ENCODE data around the gene CXCL10.
A peak's percentile ranks its signal among the peaks of the same experiment; 100 is the strongest.

The CXCL10 gene

DNA sequence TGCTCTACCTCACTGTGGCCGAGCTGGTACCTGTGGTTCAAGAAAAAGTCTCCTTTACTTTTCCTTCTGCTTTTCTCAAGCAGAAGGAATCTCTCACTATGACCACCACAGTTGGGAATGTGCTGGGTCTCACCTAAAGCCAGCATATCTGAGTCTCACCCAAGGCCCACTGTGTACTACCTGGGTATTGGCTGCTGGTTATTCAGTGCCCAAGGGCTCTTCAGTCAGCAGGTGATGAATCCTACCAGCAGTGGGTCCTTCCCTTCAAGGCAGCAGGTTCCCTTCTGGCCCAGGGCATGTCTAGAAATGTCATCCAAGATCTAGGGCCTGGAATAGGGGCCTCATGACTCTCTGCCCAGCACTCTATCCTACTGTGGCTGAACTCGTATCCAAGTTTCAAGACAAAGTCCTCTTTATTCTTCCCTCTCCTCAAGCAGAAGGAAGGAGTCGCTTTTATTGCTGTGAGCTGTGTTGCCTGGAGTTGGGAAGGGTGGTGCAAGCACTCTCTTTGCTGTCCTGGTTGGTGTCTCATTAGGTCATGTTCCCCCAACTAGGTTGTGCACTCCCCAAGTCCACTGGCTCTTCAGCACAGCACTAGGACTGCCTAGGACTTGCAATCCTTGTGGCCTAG, 6.1 kb downstream of the CXCL10 start:
- no peaks in the 10 kb centered on the region for H3K36me3 ChIP-seq (ENCODE audit: control insufficient read depth, insufficient read depth, low read length)
- TF ChIP-seq, protein P1, sequence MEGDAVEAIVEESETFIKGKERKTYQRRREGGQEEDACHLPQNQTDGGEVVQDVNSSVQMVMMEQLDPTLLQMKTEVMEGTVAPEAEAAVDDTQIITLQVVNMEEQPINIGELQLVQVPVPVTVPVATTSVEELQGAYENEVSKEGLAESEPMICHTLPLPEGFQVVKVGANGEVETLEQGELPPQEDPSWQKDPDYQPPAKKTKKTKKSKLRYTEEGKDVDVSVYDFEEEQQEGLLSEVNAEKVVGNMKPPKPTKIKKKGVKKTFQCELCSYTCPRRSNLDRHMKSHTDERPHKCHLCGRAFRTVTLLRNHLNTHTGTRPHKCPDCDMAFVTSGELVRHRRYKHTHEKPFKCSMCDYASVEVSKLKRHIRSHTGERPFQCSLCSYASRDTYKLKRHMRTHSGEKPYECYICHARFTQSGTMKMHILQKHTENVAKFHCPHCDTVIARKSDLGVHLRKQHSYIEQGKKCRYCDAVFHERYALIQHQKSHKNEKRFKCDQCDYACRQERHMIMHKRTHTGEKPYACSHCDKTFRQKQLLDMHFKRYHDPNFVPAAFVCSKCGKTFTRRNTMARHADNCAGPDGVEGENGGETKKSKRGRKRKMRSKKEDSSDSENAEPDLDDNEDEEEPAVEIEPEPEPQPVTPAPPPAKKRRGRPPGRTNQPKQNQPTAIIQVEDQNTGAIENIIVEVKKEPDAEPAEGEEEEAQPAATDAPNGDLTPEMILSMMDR (IDR thresholded peaks at IDR 0.05; ENCODE audit: insufficient read depth, low read length, poor library complexity, severe bottlenecking): no peak
- H3K27me3 ChIP-seq (replicated peaks; ENCODE audit: control insufficient read depth, insufficient read depth, low read length): no peaks in the 10 kb centered on the region
- DNase-seq (ENCODE audit: extremely low read depth, insufficient read length): no peak
- H3K4me3 ChIP-seq (replicated peaks; ENCODE audit: low read depth, low read length): no peak overlapping the region

DNA sequence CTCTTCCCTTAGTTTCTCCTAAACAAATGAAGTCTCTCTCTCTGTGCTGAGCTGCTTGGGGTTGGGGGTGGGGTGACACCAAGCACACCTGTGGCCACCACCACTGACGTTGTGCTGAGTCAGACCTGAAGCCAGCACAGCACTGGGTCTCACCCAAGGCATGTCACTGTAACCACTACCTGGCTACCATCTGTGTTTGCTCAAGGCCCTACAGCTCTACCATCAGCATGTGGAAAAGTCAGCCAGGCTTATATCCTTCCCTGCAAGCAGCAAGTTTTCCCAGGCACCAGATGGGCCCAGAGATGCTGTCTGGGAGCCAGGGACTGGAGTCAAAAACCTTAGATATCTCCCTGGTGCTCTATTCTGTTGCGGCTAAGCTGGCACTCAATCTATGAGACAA, 6.9 kb downstream of the CXCL10 start:
- Histone ChIP-seq H3K36me3 (ENCODE audit: control insufficient read depth, insufficient read depth, low read length) (no peaks in the 10 kb centered on the region), H3K4me3 (replicated peaks; ENCODE audit: low read depth, low read length) (no peak overlapping the region), H3K27me3 (replicated peaks; ENCODE audit: control insufficient read depth, insufficient read depth, low read length) (no peaks in the 10 kb centered on the region)
- DNase-seq (ENCODE audit: extremely low read depth, insufficient read length): peak; percentile 73
- TF ChIP-seq, protein P1 (IDR thresholded peaks at IDR 0.05; ENCODE audit: insufficient read depth, low read length, poor library complexity, severe bottlenecking): no peak

DNA sequence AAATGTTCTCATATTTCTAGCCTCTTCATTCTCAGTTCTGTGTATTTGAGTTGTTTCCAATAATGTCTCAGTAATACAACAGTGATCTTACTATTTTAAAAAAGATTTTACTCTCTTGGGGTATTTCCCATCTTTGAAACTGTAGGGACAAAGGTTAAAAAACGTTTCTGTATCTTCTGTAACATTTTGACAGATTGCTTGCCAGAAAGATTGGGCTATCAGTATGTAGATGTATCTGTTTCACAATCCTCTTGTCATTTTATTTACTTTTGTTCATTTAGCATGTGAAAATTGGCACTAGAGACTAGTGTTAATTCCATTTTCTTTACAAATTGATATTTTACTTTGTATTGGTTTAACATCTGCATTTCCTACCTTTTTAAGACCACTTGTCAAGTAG, 9.8 kb downstream of the CXCL10 start:
- Histone ChIP-seq H3K27me3 (replicated peaks; ENCODE audit: control insufficient read depth, insufficient read depth, low read length) (no peaks in the 10 kb centered on the region), H3K4me3 (replicated peaks; ENCODE audit: low read depth, low read length) (no peak overlapping the region), H3K36me3 (ENCODE audit: control insufficient read depth, insufficient read depth, low read length) (no peaks in the 10 kb centered on the region)
- TF ChIP-seq, protein P1 (IDR thresholded peaks at IDR 0.05; ENCODE audit: insufficient read depth, low read length, poor library complexity, severe bottlenecking): no peak
- no peak for DNase-seq (ENCODE audit: extremely low read depth, insufficient read length)

DNA sequence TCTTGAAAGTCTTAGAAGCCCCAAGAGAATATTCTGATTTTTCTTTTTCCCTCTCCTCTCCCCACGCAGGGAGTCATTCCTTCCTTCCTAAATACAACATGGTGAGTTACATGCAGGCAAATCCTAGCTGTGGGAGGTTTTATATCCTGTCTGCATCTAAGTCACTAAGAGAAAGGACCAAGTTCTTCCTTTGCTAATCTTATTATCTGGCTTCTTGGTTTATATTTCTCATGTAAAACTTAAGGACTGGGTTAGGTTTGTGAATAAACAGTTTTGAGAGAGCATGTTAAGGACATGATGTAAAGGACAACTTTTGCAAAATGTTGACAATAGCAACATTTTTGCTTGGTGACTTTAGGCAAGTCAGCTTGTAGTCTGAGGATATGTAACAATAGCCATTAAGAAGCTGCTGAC, 10.9 kb downstream of the CXCL10 start:
- TF ChIP-seq, protein P1 (IDR thresholded peaks at IDR 0.05; ENCODE audit: insufficient read depth, low read length, poor library complexity, severe bottlenecking): no peak
- H3K36me3 ChIP-seq (ENCODE audit: control insufficient read depth, insufficient read depth, low read length): no peaks in the 10 kb centered on the region
- no peak for DNase-seq (ENCODE audit: extremely low read depth, insufficient read length)
- no peak overlapping the region for H3K4me3 ChIP-seq (replicated peaks; ENCODE audit: low read depth, low read length)
- no peaks in the 10 kb centered on the region for H3K27me3 ChIP-seq (replicated peaks; ENCODE audit: control insufficient read depth, insufficient read depth, low read length)

DNA sequence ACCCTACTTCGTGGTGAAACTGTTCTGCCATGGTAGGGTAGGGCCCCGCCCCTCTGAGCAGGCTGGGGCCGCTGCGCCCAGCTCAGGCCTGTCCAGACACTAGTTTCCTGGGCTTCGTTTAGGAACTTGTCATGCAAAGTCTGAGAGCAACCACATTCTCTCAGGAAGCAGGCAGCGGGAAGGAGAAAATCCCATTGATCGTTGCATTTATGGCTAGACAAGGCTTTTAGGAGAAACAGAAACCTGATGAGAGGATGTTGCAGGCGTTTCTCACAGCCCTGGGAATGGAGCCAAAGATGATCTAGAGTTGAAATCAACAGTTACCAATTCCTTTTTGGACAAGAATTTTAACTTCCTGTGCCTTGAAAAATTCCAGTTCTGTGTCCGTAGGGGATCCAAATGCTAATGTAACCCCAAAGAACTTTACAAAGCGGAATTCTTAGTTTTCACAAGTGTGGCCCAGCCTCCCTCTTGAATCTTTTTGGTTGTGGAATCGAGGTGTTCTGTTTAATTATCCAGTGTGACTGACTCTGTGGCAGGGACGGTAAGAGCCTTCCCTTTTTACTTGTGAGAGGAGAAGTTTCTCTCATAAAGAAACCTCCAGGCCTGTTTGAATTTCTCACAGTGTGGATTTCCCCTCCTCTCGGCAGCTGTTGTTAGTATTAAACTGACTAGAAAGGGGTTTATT, 11.5 kb downstream of the CXCL10 start:
- peak; percentile 59 for DNase-seq (ENCODE audit: extremely low read depth, insufficient read length)

More for the DNA sequence above, 11.5 kb downstream of the CXCL10 start:
- H3K36me3 ChIP-seq (ENCODE audit: control insufficient read depth, insufficient read depth, low read length): no peaks in the 10 kb centered on the region
- H3K4me3 ChIP-seq (replicated peaks; ENCODE audit: low read depth, low read length): no peak overlapping the region; the same call in 1 of the 2 replicates
- no peaks in the 10 kb centered on the region for H3K27me3 ChIP-seq (replicated peaks; ENCODE audit: control insufficient read depth, insufficient read depth, low read length)
- TF ChIP-seq, protein P1 (IDR thresholded peaks at IDR 0.05; ENCODE audit: insufficient read depth, low read length, poor library complexity, severe bottlenecking): no peak
